Bronchial epithelial cell (primary cell): Measurements from ENCODE around the gene PKD2L2. TPM values are rescaled to one million over a fixed set of nuclear protein-coding genes. Genes with fewer than 3 reads are reported as not detected.
A peak's percentile ranks its signal among the peaks of the same experiment; 100 is the strongest.
"Not testable (repeated sequence)": the region's sequence is repeated elsewhere in the genome, so short reads cannot be mapped to it uniquely, and the experiment has no call there.

Source experiments
- DNase-seq: peaks from one replicate; pipeline ENCODE4 v3.0.0-alpha.2; 2010; ENCODE audit warnings: low read depth
- FAIRE-seq: peaks from 2 replicates; lab custom pipeline; 2011; peaks lifted over from hg19 to GRCh38; lab: Jason Lieb, UNC
- H3K27me3 ChIP-seq: 2 replicates; pipeline ENCODE4 v1.5.1; 2011; ENCODE audit warnings: low read length; ENCODE audit not compliant: control insufficient read depth, insufficient read depth
- H3K36me3 ChIP-seq: 2 replicates; pipeline ENCODE4 v1.5.1; 2011; ENCODE audit warnings: low read length; ENCODE audit not compliant: control insufficient read depth, insufficient read depth
- H3K4me3 ChIP-seq: 2 replicates; pipeline ENCODE4 v1.5.1; 2011; ENCODE audit warnings: mild to moderate bottlenecking, low read depth, low read length, control low read depth
- CTCF ChIP-seq: IDR thresholded peaks from 2 replicates; pipeline ENCODE4 v1.5.1; 2011; ENCODE audit warnings: mild to moderate bottlenecking, moderate library complexity, low read length, control low read depth, inconsistent platforms; ENCODE audit not compliant: insufficient read depth, severe bottlenecking
- total RNA-seq: library from RNA; depleted of rRNA; stranded (reverse); fragments of >200 nt; gene quantifications from 2 replicates; pipeline ENCODE4 v1.2.1, GENCODE V29; 2014

PKD2L2 gene
- total RNA-seq, result not detected in 2 replicates

- TF ChIP-seq CTCF, result peak; percentile 8
- no peak for FAIRE-seq
- peak within 1 kb of the TSS; percentile 47 for H3K4me3 ChIP-seq
Measured at GRCh38 chr5:137888863-137889759, at the start of gene PKD2L2. PKD2L2 (plus strand) TSS chr5:137889457; CDS start chr5:137889492, 35 bp downstream.

GRCh38 chr5:137842296-137842695 lies 47.0 kb upstream of the PKD2L2 start:
- Histone ChIP-seq H3K4me3 (no peak overlapping the region), H3K36me3 (no peaks in the 10 kb centered on the region), H3K27me3 (no peaks in the 10 kb centered on the region)
- DNase-seq (no peak), FAIRE-seq (no peak)
- TF ChIP-seq CTCF, result no peak

More at GRCh38 chr5:137888863-137889759, at the start of gene PKD2L2:
- H3K36me3 ChIP-seq, result no peaks in the 10 kb centered on the region
- DNase-seq, result peak; percentile 63
- no peaks in the 10 kb centered on the region for H3K27me3 ChIP-seq

- no peak for TF ChIP-seq CTCF
- FAIRE-seq (no peak), DNase-seq (no peak)
- Histone ChIP-seq H3K27me3 (no peaks in the 10 kb centered on the region), H3K36me3 (no peaks in the 10 kb centered on the region), H3K4me3 (no peak overlapping the region)
Measured at GRCh38 chr5:137843676-137844299, 45.5 kb upstream of the PKD2L2 start.

- no peak overlapping the region for H3K4me3 ChIP-seq
- TF ChIP-seq CTCF, result no peak
- no peaks in the 10 kb centered on the region for H3K36me3 ChIP-seq
- H3K27me3 ChIP-seq, result no peaks in the 10 kb centered on the region
- DNase-seq (no peak), FAIRE-seq (peak; percentile 40)
Measured at GRCh38 chr5:137845472-137845871, 43.8 kb upstream of the PKD2L2 start.

GRCh38 chr5:137847687-137848086 lies 41.6 kb upstream of the PKD2L2 start:
- no peak for FAIRE-seq
- no peak for DNase-seq
- no peak for TF ChIP-seq CTCF
- no peaks in the 10 kb centered on the region for H3K27me3 ChIP-seq
- no peaks in the 10 kb centered on the region for H3K36me3 ChIP-seq
- H3K4me3 ChIP-seq, result no peak overlapping the region

GRCh38 chr5:137853165-137853564 lies 36.1 kb upstream of the PKD2L2 start:
- not testable (repeated sequence) for H3K36me3 ChIP-seq, H3K4me3 ChIP-seq, DNase-seq, H3K27me3 ChIP-seq, FAIRE-seq
